Measurements from ENCODE around the gene SPHK2.

GRCh38 chr19:48639483-48640375 is 20.4 kb downstream of the SPHK2 start:
- TF ChIP-seq POLR2A (IDR thresholded peaks at IDR 0.05), result no peak
- no peak for TF ChIP-seq CTCF (IDR thresholded peaks at IDR 0.05)

Measured in ovary (tissue), 3 donors.